ENCODE data around the gene EPHX1.

DNA sequence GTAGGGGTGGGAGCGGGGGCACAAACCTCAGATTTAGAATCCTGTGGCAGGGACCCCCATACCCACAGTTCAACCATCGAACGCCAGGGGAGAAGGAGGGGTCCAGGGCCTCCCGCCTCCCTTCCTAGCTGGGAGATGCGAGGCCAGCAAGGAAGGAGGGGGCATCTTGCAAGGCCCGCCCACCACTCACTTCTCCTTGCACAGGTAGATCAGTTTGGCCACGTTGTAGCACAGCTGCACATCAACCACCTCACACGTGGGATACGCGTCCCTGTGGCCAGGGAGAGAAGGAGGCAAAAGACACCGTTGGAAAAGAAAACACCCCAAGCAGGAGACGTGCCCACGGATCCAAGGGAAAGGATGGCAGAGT is 52.6 kb downstream of the EPHX1 start:
- TF ChIP-seq, protein P1, sequence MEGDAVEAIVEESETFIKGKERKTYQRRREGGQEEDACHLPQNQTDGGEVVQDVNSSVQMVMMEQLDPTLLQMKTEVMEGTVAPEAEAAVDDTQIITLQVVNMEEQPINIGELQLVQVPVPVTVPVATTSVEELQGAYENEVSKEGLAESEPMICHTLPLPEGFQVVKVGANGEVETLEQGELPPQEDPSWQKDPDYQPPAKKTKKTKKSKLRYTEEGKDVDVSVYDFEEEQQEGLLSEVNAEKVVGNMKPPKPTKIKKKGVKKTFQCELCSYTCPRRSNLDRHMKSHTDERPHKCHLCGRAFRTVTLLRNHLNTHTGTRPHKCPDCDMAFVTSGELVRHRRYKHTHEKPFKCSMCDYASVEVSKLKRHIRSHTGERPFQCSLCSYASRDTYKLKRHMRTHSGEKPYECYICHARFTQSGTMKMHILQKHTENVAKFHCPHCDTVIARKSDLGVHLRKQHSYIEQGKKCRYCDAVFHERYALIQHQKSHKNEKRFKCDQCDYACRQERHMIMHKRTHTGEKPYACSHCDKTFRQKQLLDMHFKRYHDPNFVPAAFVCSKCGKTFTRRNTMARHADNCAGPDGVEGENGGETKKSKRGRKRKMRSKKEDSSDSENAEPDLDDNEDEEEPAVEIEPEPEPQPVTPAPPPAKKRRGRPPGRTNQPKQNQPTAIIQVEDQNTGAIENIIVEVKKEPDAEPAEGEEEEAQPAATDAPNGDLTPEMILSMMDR (IDR thresholded peaks at IDR 0.05): no peak
- TF ChIP-seq POLR2A (IDR thresholded peaks at IDR 0.05): no peak

Measured in Peyer's patch (tissue), 4 donors.